Ascending aorta (tissue), 2 donors: ENCODE data around the gene FBXL13. TPM values are rescaled to one million over a fixed set of nuclear protein-coding genes. Genes with fewer than 3 reads are reported as not detected.
"Not testable (repeated sequence)": the region's sequence is repeated elsewhere in the genome, so short reads cannot be mapped to it uniquely, and the experiment has no call there.

Source experiments
- DNase-seq, 2 donors: peaks; one replicate each; pipeline ENCODE4 v3.0.0-alpha.2; 2019; ENCODE audit warnings: low spot score in 2 of 2
- H3K27ac ChIP-seq, 2 donors: fragments of 200-600 bp; sonication (generic); one replicate each; pipeline ENCODE4 v1.5.1; 2016 to 2017; ENCODE audit warnings: mild to moderate bottlenecking in 1 of 2
- H3K27me3 ChIP-seq: fragments of 200-600 bp; sonication (generic); one replicate; pipeline ENCODE4 v1.5.1; 2017
- H3K36me3 ChIP-seq, 2 donors: fragments of 200-600 bp; sonication (generic); one replicate each; pipeline ENCODE4 v1.5.1; 2016
- H3K4me1 ChIP-seq, 2 donors: fragments of 200-600 bp; sonication (generic); one replicate each; pipeline ENCODE4 v1.5.1; 2016 to 2017; ENCODE audit warnings: mild to moderate bottlenecking in 1 of 2
- H3K4me3 ChIP-seq, 2 donors: fragments of 200-600 bp; sonication (generic); one replicate each; pipeline ENCODE4 v1.5.1; 2016 to 2017; ENCODE audit warnings: mild to moderate bottlenecking in 1 of 2
- H3K9me3 ChIP-seq, 2 donors: fragments of 200-600 bp; sonication (generic); one replicate each; pipeline ENCODE4 v1.5.1; 2016
- intact Hi-C: fragments of 100-400 bp; cut with DNase I; formaldehyde crosslinking; loops from one replicate; pipeline ENCODE4 v1.15.1; 2023
- total RNA-seq: library from RNA; depleted of rRNA; stranded (reverse); fragments of >200 nt; gene quantifications from one replicate; pipeline ENCODE4 v1.1.0, GENCODE V29; 2016
- TF ChIP-seq, protein P1 (sequence below), 3 experiments: fragments of 200-600 bp in 2 of 3; fragments of 450-650 bp in 1 of 3; sonication (generic) in 2 of 3; IDR thresholded peaks; one replicate each; pipeline ENCODE4 v1.5.1; 2016 to 2019; ENCODE audit warnings: antibody characterized with exemption in 3 of 3, mild to moderate bottlenecking in 1 of 3, moderate library complexity in 1 of 3

Gene FBXL13
- total RNA-seq, 1 donor from 2014 or later: 0.75 TPM

DNA sequence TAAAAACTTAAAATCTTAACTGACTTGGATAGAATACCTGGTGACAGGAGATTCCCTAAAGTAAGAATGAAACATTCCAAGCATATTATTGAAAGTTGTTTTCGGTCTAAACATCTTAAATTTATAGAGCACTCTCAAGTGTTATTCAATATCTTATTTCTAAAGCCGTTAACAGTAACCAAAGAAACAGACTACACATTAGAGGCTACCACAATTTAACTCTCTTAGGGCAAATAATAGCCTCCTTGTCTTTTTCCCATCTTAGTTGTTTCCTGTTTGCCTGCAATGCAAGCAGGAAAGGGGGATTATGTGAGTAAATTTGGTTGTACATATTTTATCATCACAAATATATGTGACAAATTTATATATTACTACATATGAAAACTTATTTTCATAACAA is 42.9 kb upstream of the FBXL13 start:
- no peak for DNase-seq
- peaks cover 0 to 16% of the 10 kb centered on the region in 2 donors for H3K4me1 ChIP-seq
- intact Hi-C loops: no loop called here
- peaks cover 0 to 8% of the 10 kb centered on the region in 2 donors for H3K36me3 ChIP-seq
- no peaks in the 10 kb centered on the region for H3K27me3 ChIP-seq
- TF ChIP-seq, protein P1, sequence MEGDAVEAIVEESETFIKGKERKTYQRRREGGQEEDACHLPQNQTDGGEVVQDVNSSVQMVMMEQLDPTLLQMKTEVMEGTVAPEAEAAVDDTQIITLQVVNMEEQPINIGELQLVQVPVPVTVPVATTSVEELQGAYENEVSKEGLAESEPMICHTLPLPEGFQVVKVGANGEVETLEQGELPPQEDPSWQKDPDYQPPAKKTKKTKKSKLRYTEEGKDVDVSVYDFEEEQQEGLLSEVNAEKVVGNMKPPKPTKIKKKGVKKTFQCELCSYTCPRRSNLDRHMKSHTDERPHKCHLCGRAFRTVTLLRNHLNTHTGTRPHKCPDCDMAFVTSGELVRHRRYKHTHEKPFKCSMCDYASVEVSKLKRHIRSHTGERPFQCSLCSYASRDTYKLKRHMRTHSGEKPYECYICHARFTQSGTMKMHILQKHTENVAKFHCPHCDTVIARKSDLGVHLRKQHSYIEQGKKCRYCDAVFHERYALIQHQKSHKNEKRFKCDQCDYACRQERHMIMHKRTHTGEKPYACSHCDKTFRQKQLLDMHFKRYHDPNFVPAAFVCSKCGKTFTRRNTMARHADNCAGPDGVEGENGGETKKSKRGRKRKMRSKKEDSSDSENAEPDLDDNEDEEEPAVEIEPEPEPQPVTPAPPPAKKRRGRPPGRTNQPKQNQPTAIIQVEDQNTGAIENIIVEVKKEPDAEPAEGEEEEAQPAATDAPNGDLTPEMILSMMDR (IDR thresholded peaks at IDR 0.05): no peak
- no peak overlapping the region for H3K4me3 ChIP-seq
- no peak overlapping the region for H3K27ac ChIP-seq
- no peaks in the 10 kb centered on the region for H3K9me3 ChIP-seq

DNA sequence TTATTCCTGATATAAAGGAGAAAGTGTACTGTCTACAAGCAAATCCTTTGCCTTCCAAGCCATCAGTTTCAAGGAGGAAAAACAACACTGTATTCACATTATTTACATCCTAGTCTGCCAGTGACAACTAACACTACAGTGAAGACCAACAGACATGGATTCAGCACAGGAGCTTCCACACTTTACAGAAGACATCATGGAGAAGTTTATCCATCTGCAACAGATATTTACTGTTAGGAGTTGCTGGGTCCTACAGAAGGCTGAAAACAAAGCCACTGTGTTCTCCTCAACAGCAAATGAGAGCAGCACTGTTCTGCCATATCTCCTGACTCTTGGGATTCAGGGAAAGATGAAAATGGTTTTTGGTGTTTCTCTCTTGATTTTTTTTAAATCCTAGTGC is 42.4 kb upstream of the FBXL13 start:
- H3K9me3 ChIP-seq: no peaks in the 10 kb centered on the region
- H3K27me3 ChIP-seq: no peaks in the 10 kb centered on the region
- TF ChIP-seq, protein P1 (IDR thresholded peaks at IDR 0.05): no peak
- H3K4me3 ChIP-seq: no peak overlapping the region
- intact Hi-C loops: no loop called here
- DNase-seq: no peak
- peaks cover 0 to 8% of the 10 kb centered on the region in 2 donors for H3K36me3 ChIP-seq
- no peak overlapping the region for H3K27ac ChIP-seq
- peaks cover 0 to 16% of the 10 kb centered on the region in 2 donors for H3K4me1 ChIP-seq

DNA sequence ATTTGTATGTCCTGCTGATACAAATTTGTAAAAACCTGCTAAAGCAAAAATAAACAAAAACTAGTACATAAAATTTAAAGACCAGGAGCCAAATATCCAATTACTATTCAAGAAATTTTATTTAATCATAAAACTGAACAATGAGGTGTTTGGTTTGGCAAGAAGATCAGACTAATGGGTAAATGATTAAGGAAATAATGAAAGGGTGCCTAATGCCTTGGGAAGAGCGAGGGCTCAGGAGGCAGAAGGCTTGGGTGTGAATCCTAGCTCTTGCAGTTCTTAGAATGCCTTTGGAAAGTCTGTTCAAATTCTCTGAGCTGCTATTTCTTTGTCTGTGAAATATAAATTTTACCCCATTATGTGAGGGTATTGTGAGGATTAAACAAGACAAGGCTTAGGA is 41.9 kb upstream of the FBXL13 start:
- H3K36me3 ChIP-seq: peaks cover 0 to 8% of the 10 kb centered on the region in 2 donors
- no peaks in the 10 kb centered on the region for H3K27me3 ChIP-seq
- TF ChIP-seq, protein P1 (IDR thresholded peaks at IDR 0.05): no peak
- DNase-seq: no peak
- intact Hi-C loops: no loop called here
- no peak overlapping the region for H3K27ac ChIP-seq
- H3K9me3 ChIP-seq: no peaks in the 10 kb centered on the region
- no peak overlapping the region for H3K4me3 ChIP-seq
- H3K4me1 ChIP-seq: peaks cover 0 to 16% of the 10 kb centered on the region in 2 donors

DNA sequence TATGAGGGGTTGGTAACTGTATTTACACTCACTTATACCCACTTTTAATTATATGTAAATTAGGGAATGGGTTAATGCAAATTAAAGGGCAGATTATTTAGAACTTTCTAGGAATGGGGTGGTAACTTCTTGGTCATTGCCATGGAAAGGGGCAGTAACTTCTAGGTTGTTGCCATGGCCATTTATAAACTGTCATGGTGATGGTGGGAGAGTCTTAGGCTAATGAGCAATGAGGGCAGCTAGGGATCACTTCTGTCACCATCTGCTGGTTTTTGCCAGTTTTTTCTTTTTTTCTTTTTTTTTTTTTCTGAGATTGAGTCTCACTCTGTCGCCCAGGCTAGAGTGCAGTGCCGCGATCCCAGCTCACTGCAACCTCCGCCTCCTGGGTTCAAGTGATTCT is 41.2 kb upstream of the FBXL13 start:
- H3K27ac ChIP-seq: no peak overlapping the region
- peaks cover 0 to 8% of the 10 kb centered on the region in 2 donors for H3K36me3 ChIP-seq
- intact Hi-C loops: no loop called here
- DNase-seq: no peak
- TF ChIP-seq, protein P1 (IDR thresholded peaks at IDR 0.05): no peak
- no peaks in the 10 kb centered on the region for H3K9me3 ChIP-seq
- peaks cover 0 to 12% of the 10 kb centered on the region in 2 donors for H3K4me1 ChIP-seq
- no peak overlapping the region for H3K4me3 ChIP-seq
- no peaks in the 10 kb centered on the region for H3K27me3 ChIP-seq

DNA sequence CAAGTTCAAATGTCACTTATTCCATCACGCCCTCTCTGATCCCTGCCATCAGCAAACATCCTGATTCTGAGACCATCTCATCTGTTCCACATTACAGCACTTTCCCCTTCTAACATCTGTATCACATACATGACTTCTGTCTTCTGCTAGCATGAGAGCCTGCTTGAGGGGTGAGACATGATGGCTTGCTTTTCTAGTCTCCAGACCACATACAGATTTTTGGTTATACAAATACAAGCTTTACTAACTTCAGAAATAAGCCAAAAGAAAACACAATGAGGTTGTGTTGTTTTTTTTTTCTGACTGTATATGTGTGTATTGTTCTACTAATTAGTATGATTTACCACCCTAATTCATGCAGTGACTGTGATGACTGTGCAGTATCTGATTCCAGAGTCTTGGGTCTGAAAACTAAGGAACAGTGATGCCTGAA is 40.0 kb upstream of the FBXL13 start:
- peaks cover 0 to 4% of the 10 kb centered on the region in 2 donors for H3K4me1 ChIP-seq
- TF ChIP-seq, protein P1 (IDR thresholded peaks at IDR 0.05): no peak
- intact Hi-C loops: loop anchor here (5.0 kb wide), 1 partner anchor 33 kb away; the partner anchor contains the start of gene NAPEPLD
- H3K4me3 ChIP-seq: no peak overlapping the region
- peaks cover 0 to 6% of the 10 kb centered on the region in 2 donors for H3K36me3 ChIP-seq
- no peaks in the 10 kb centered on the region for H3K9me3 ChIP-seq
- no peak for DNase-seq
- H3K27me3 ChIP-seq: no peaks in the 10 kb centered on the region
- H3K27ac ChIP-seq: peak overlapping the region in 1 of 2 donors; percentile 16

DNA sequence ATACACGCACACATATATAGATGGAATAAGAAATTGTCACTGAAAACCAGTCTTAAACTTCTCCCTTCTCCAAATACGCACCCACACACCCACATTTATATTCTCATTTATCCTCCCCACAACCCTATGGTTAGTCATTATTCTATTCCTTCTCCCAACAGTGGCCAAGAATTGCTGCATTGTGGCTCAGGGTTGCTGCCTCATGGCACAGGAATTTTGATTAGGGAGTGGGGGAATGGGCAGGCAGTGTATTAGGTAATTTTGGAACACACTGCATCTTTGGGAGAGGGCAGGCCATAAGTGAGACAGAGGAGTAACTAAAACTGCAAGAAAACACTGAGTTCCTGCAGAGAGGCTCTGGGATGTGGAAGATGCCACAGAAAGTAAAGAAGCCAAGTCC is 38.6 kb upstream of the FBXL13 start:
- TF ChIP-seq, protein P1 (IDR thresholded peaks at IDR 0.05): no peak
- H3K27ac ChIP-seq: peak overlapping the region in 1 of 2 donors; percentile 49

DNA sequence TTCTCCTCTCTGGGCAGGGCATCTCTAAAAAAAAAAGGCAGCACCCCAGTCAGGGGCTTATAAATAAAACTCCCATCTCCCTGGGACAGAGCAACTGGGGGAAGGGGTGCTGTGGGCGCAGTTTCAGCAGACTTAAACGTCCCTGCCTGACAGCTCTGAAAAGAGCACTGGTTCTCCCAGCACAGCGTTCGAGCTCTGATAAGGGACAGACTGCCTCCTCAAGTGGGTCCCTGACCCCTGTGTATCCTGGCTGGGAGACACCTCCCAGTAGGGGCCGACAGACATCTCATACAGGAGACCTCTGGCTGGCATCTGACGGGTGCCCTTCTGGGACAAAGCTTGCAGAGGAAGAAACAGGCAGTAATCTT is 32.1 kb upstream of the FBXL13 start:
- H3K27ac ChIP-seq, H3K4me3 ChIP-seq, H3K4me1 ChIP-seq, H3K27me3 ChIP-seq, intact Hi-C loops, H3K36me3 ChIP-seq, H3K9me3 ChIP-seq, DNase-seq: not testable (repeated sequence)

More for the DNA sequence above, 38.6 kb upstream of the FBXL13 start:
- Histone ChIP-seq H3K4me1 (no peaks in the 10 kb centered on the region), H3K27me3 (no peaks in the 10 kb centered on the region), H3K4me3 (no peak overlapping the region), H3K36me3 (peaks cover 0 to 4% of the 10 kb centered on the region in 2 donors), H3K9me3 (no peaks in the 10 kb centered on the region)
- intact Hi-C loops: loop anchor here (5.0 kb wide), 1 partner anchor 34 kb away; the partner anchor contains the start of gene NAPEPLD
- peak in 1 of 2 donors; percentile 75 for DNase-seq
